IMR-90 (cell line): Measurements from ENCODE around the gene USP32. TPM values are rescaled to one million over a fixed set of nuclear protein-coding genes. Genes with fewer than 3 reads are reported as not detected.

Source experiments
- ATAC-seq: fragments of 200-7000 bp; cut with Tn5 transposase; 2 replicates; pipeline ENCODE4 v1.9.1; 2020; ENCODE audit warnings: low read depth, mild to moderate bottlenecking, moderate library complexity
- BruUV-seq: library from RNA; stranded (reverse); fragments of 400-500 nt; replicated peaks from 2 replicates; lab custom pipeline; 2021; lab: Mats Ljungman, UMichigan
- CTCF ChIA-PET: fragments of 300-600 bp; formaldehyde crosslinking; extraction: SDS; loops from one replicate; lab custom pipeline; 2021; ENCODE audit warnings: antibody characterized with exemption; lab: Yijun Ruan, JAX
- POLR2A ChIA-PET: fragments of 300-600 bp; sonication (Branson Sonifier 250); formaldehyde crosslinking; loops from one replicate; lab custom pipeline; 2022; ENCODE audit warnings: antibody characterized with exemption; ENCODE audit not compliant: unreplicated experiment; lab: Charles Lee
- DNase-seq: peaks from one replicate; pipeline ENCODE4 v3.0.0; 2013
- H2AFZ ChIP-seq: replicated peaks from 2 replicates; pipeline ENCODE3; 2013; ENCODE audit warnings: low read length, mild to moderate bottlenecking; ENCODE audit not compliant: poor library complexity
- H2AK5ac ChIP-seq: 2 replicates; pipeline ENCODE4 v1.6.1; 2013; ENCODE audit warnings: low read depth, low read length, inconsistent platforms
- H2AK9ac ChIP-seq: replicated peaks from 2 replicates; pipeline ENCODE3; 2013; ENCODE audit warnings: mild to moderate bottlenecking, low read depth, low read length, moderate library complexity; ENCODE audit not compliant: poor library complexity
- H2BK120ac ChIP-seq: 2 replicates; pipeline ENCODE4 v1.6.1; 2013; ENCODE audit warnings: low read depth, low read length, inconsistent platforms
- H2BK15ac ChIP-seq: 3 replicates; pipeline ENCODE4 v1.6.1; 2013; ENCODE audit warnings: low read depth, low read length, inconsistent platforms
- H2BK20ac ChIP-seq: 2 replicates; pipeline ENCODE4 v1.6.1; 2013; ENCODE audit warnings: low read depth, mild to moderate bottlenecking, inconsistent platforms, low read length, moderate library complexity
- H2BK5ac ChIP-seq: 2 replicates; pipeline ENCODE4 v1.6.1; 2013; ENCODE audit warnings: mild to moderate bottlenecking, low read depth, low read length, inconsistent platforms; ENCODE audit not compliant: poor library complexity, severe bottlenecking
- H3K14ac ChIP-seq: replicated peaks from 2 replicates; pipeline ENCODE4 v1.6.1; 2013; ENCODE audit warnings: low read depth, low read length, inconsistent platforms
- H3K18ac ChIP-seq: 2 replicates; pipeline ENCODE4 v1.6.1; 2013; ENCODE audit warnings: low read depth, low read length, control low read depth
- H3K23ac ChIP-seq: 2 replicates; pipeline ENCODE4 v1.6.1; 2013; ENCODE audit warnings: low read depth, low read length, inconsistent platforms
- H3K27ac ChIP-seq: 2 replicates; pipeline ENCODE4 v1.5.1; 2013; ENCODE audit warnings: mild to moderate bottlenecking, control low read depth, low read length; ENCODE audit not compliant: insufficient read depth
- H3K27me3 ChIP-seq: 2 replicates; pipeline ENCODE4 v1.6.1; 2013; ENCODE audit warnings: low read length; ENCODE audit not compliant: control insufficient read depth, insufficient read depth
- H3K36me3 ChIP-seq: 2 replicates; pipeline ENCODE4 v1.6.1; 2013; ENCODE audit warnings: low read length, mixed read lengths; ENCODE audit not compliant: control insufficient read depth, insufficient read depth
- H3K4ac ChIP-seq: 2 replicates; pipeline ENCODE4 v1.6.1; 2013; ENCODE audit warnings: low read depth, low read length, inconsistent platforms
- H3K4me1 ChIP-seq: 2 replicates; pipeline ENCODE4 v1.6.1; 2013; ENCODE audit warnings: low read length, mixed read lengths; ENCODE audit not compliant: control insufficient read depth, insufficient read depth
- H3K4me2 ChIP-seq: 2 replicates; pipeline ENCODE4 v1.6.1; 2013; ENCODE audit warnings: low read depth, mild to moderate bottlenecking, control low read depth, low read length, moderate library complexity
- H3K4me3 ChIP-seq: 2 replicates; pipeline ENCODE4 v1.5.1; 2013; ENCODE audit warnings: low read depth, mild to moderate bottlenecking, control low read depth, low read length, moderate library complexity; ENCODE audit not compliant: insufficient read depth
- H3K56ac ChIP-seq: 2 replicates; pipeline ENCODE4 v1.6.1; 2013; ENCODE audit warnings: low read length, inconsistent platforms; ENCODE audit not compliant: insufficient read depth; ENCODE audit errors: extremely low read depth
- H3K79me1 ChIP-seq, 2 experiments: 2 replicates each; pipeline ENCODE4 v1.6.1; 2013; ENCODE audit warnings: low read length in 2 of 2, inconsistent platforms in 1 of 2, low read depth in 1 of 2
- H3K9ac ChIP-seq: 2 replicates; pipeline ENCODE4 v1.6.1; 2013; ENCODE audit warnings: low read depth, low read length, control low read depth
- H3K9me1 ChIP-seq: 2 replicates; pipeline ENCODE4 v1.6.1; 2013; ENCODE audit warnings: low read length, inconsistent platforms; ENCODE audit not compliant: insufficient read depth
- H3K9me3 ChIP-seq: 2 replicates; pipeline ENCODE4 v1.6.1; 2013; ENCODE audit warnings: low read length; ENCODE audit not compliant: control insufficient read depth, insufficient read depth
- H4K20me1 ChIP-seq: 2 replicates; pipeline ENCODE4 v1.6.1; 2013; ENCODE audit warnings: low read length, inconsistent platforms; ENCODE audit not compliant: insufficient read depth
- H4K5ac ChIP-seq: 2 replicates; pipeline ENCODE4 v1.6.1; 2013; ENCODE audit warnings: mild to moderate bottlenecking, low read depth, low read length, control low read depth
- H4K8ac ChIP-seq, 2 experiments: 2 replicates each; pipeline ENCODE4 v1.6.1; 2013; ENCODE audit warnings: low read depth in 2 of 2, low read length in 2 of 2, control low read depth in 1 of 2, inconsistent platforms in 1 of 2
- H4K91ac ChIP-seq: 2 replicates; pipeline ENCODE4 v1.6.1; 2013; ENCODE audit warnings: low read depth, low read length, inconsistent platforms; ENCODE audit not compliant: insufficient read depth
- BHLHE40 ChIP-seq: fragments of 150-350 bp; IDR thresholded peaks from 2 replicates; pipeline ENCODE4 v1.6.1; 2016; ENCODE audit warnings: mild to moderate bottlenecking, low read depth, low read length
- CEBPB ChIP-seq: IDR thresholded peaks from 2 replicates; pipeline ENCODE4 v1.6.1; 2012; ENCODE audit warnings: low read depth, low read length, improper control_type of control experiment
- CHD1 ChIP-seq: IDR thresholded peaks from 2 replicates; pipeline ENCODE4 v1.6.1; 2012; ENCODE audit warnings: low read depth, low read length, improper control_type of control experiment
- FOS ChIP-seq: fragments of 150-350 bp; IDR thresholded peaks from 2 replicates; pipeline ENCODE4 v1.6.1; 2016; ENCODE audit warnings: low read depth, low read length
- MAFK ChIP-seq: IDR thresholded peaks from 2 replicates; pipeline ENCODE4 v1.6.1; 2012; ENCODE audit warnings: low read depth, low read length, improper control_type of control experiment
- MAZ ChIP-seq: IDR thresholded peaks from 2 replicates; pipeline ENCODE4 v1.6.1; 2012; ENCODE audit warnings: low read depth, mild to moderate bottlenecking, low read length, improper control_type of control experiment, moderate library complexity, borderline replicate concordance
- MXI1 ChIP-seq: IDR thresholded peaks from 2 replicates; pipeline ENCODE4 v1.6.1; 2012; ENCODE audit warnings: low read depth, mild to moderate bottlenecking, low read length, moderate library complexity, borderline replicate concordance
- NFE2L2 ChIP-seq: fragments of 150-350 bp; IDR thresholded peaks from 2 replicates; pipeline ENCODE4 v1.6.1; 2016; ENCODE audit warnings: low read depth, mild to moderate bottlenecking, low read length
- POLR2A ChIP-seq: IDR thresholded peaks from 2 replicates; pipeline ENCODE4 v1.6.1; 2012; ENCODE audit warnings: mild to moderate bottlenecking, low read depth, low read length
- RAD21 ChIP-seq: IDR thresholded peaks from 2 replicates; pipeline ENCODE4 v1.6.1; 2012; ENCODE audit warnings: low read length, improper control_type of control experiment
- RCOR1 ChIP-seq: IDR thresholded peaks from 2 replicates; pipeline ENCODE4 v1.6.1; 2012; ENCODE audit warnings: mild to moderate bottlenecking, low read length, improper control_type of control experiment; ENCODE audit not compliant: insufficient replicate concordance
- RFX5 ChIP-seq: IDR thresholded peaks from 2 replicates; pipeline ENCODE4 v1.8.0; 2012; ENCODE audit warnings: low read depth, mild to moderate bottlenecking, low read length, moderate library complexity
- SMC3 ChIP-seq: fragments of 150-350 bp; IDR thresholded peaks from 2 replicates; pipeline ENCODE4 v1.6.1; 2016; ENCODE audit warnings: low read depth, mild to moderate bottlenecking, antibody characterized with exemption, low read length, moderate library complexity
- WGBS, 2 experiments: methylation state at CpG; one replicate each; pipeline versions ENCODE4 v1.1.5 to v1.1.7; 2013; ENCODE audit warnings: missing lambda C conversion rate in 2 of 2; ENCODE audit not compliant: insufficient read length in 1 of 2; ENCODE audit errors: extremely low coverage in 2 of 2; 5-methylcytosine and 5-hydroxymethylcytosine counted together
- dilution Hi-C: fragments of 300-500 bp; cut with HindIII; formaldehyde crosslinking; loops from one replicate; pipeline ENCODE4 v1.14.3; 2018; ENCODE audit warnings: low sequenced_read_pairs; ENCODE audit not compliant: unreplicated experiment
- in situ Hi-C: fragments of 300-500 bp; cut with MboI; formaldehyde crosslinking; loops from 3 replicates; pipeline ENCODE4 v1.14.3; 2019; ENCODE audit warnings: low sequenced_read_pairs, inconsistent platforms, mixed read lengths
- intact Hi-C: fragments of 100-400 bp; cut with micrococcal nuclease; formaldehyde crosslinking; loops from 2 replicates; pipeline ENCODE4 v1.10.0; 2022
- polyA plus RNA-seq, 3 experiments: library from polyadenylated mRNA; depleted of rRNA; stranded (reverse); fragments of >200 nt; gene quantifications; 2 replicates each; pipeline ENCODE4 v1.2.3, GENCODE V29; 2012; ENCODE audit warnings: low replicate concordance in 1 of 3
- total RNA-seq: library from RNA; depleted of rRNA; stranded (reverse); fragments of >200 nt; gene quantifications from 2 replicates; pipeline ENCODE4 v1.2.3, GENCODE V29; 2012
- TF ChIP-seq, protein P1 (sequence below): fragments of 150-350 bp; IDR thresholded peaks from 2 replicates; pipeline ENCODE4 v1.6.1; 2017; ENCODE audit warnings: mild to moderate bottlenecking, antibody characterized with exemption, low read length, low read depth
- TF ChIP-seq, protein P2 (sequence below): conservative IDR thresholded peaks from 2 replicates; pipeline ENCODE4 v1.5.1; 2012; ENCODE audit warnings: mild to moderate bottlenecking, low read depth, low read length, improper control_type of control experiment
- TF ChIP-seq, protein P3 (sequence below): fragments of 150-350 bp; IDR thresholded peaks from 2 replicates; pipeline ENCODE4 v1.6.1; 2016; ENCODE audit warnings: low read depth, mild to moderate bottlenecking, low read length, moderate library complexity, borderline replicate concordance

USP32 gene
- total and polyA plus RNA-seq, 2 of the 4 experiments (the other 2 are of a cell fraction), result 16.8 to 46.8 TPM

DNA sequence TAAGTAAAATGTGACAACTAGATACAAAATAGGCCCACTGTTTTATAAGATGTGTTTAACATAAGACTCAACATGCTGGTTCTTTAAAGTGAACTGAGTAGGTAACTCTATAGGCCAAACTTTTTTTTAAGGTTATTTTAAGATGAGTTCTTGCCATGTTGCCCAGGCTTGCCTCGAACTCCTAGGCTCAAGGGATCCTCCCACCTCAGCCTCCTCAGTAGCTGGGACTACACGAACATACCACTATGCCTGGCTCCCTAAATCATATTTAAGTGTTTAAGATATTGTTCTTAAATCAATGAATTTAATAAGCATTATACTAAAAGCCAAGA, 69.9 kb downstream of the USP32 start:
- ATAC-seq (no peak), DNase-seq (no peak)
- dilution Hi-C loops (no loop called here), intact Hi-C loops (no loop called here), in situ Hi-C loops (no loop called here)
- Histone ChIP-seq H3K18ac (no peak overlapping the region), H3K14ac (no peak overlapping the region), H3K36me3 (peaks cover 2% of the 10 kb centered on the region; the same call in 1 of the 2 replicates), H2BK5ac (no peak overlapping the region), H3K4ac (no peak overlapping the region), H2BK15ac (no peak overlapping the region), H3K9me3 (no peaks in the 10 kb centered on the region), H3K27me3 (no peaks in the 10 kb centered on the region), H3K79me1 (peaks cover 31 to 68% of the 10 kb centered on the region in 2 experiments), H3K23ac (no peak overlapping the region), H3K9ac (no peak overlapping the region), H3K27ac (no peak overlapping the region), H3K9me1 (peaks cover 8% of the 10 kb centered on the region), H3K4me1 (peaks cover 5% of the 10 kb centered on the region), H3K4me2 (no peak overlapping the region), H4K91ac (no peak overlapping the region), H4K20me1 (peaks cover 32% of the 10 kb centered on the region; the same call in 1 of the 2 replicates), H2BK120ac (no peak overlapping the region), H4K5ac (no peak overlapping the region), H2AK5ac (no peak overlapping the region), H2AK9ac (no peak overlapping the region), H4K8ac (no peak overlapping the region), H3K4me3 (no peak overlapping the region), H3K56ac (no peak overlapping the region), H2AFZ (no peak overlapping the region), H2BK20ac (no peak overlapping the region)
- CTCF ChIA-PET, result no interaction called here
- POLR2A ChIA-PET, result no interaction called here
- TF ChIP-seq FOS (no peak), RFX5 (no peak), RCOR1 (no peak), MAZ (no peak), MXI1 (no peak), MAFK (no peak), SMC3 (no peak), CEBPB (no peak), CHD1 (no peak), NFE2L2 (no peak), BHLHE40 (no peak), RAD21 (no peak), POLR2A (no peak)
- TF ChIP-seq, protein P1, sequence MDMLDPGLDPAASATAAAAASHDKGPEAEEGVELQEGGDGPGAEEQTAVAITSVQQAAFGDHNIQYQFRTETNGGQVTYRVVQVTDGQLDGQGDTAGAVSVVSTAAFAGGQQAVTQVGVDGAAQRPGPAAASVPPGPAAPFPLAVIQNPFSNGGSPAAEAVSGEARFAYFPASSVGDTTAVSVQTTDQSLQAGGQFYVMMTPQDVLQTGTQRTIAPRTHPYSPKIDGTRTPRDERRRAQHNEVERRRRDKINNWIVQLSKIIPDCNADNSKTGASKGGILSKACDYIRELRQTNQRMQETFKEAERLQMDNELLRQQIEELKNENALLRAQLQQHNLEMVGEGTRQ, result no peak
- TF ChIP-seq, protein P2, sequence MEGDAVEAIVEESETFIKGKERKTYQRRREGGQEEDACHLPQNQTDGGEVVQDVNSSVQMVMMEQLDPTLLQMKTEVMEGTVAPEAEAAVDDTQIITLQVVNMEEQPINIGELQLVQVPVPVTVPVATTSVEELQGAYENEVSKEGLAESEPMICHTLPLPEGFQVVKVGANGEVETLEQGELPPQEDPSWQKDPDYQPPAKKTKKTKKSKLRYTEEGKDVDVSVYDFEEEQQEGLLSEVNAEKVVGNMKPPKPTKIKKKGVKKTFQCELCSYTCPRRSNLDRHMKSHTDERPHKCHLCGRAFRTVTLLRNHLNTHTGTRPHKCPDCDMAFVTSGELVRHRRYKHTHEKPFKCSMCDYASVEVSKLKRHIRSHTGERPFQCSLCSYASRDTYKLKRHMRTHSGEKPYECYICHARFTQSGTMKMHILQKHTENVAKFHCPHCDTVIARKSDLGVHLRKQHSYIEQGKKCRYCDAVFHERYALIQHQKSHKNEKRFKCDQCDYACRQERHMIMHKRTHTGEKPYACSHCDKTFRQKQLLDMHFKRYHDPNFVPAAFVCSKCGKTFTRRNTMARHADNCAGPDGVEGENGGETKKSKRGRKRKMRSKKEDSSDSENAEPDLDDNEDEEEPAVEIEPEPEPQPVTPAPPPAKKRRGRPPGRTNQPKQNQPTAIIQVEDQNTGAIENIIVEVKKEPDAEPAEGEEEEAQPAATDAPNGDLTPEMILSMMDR, result no peak
- TF ChIP-seq, protein P3, sequence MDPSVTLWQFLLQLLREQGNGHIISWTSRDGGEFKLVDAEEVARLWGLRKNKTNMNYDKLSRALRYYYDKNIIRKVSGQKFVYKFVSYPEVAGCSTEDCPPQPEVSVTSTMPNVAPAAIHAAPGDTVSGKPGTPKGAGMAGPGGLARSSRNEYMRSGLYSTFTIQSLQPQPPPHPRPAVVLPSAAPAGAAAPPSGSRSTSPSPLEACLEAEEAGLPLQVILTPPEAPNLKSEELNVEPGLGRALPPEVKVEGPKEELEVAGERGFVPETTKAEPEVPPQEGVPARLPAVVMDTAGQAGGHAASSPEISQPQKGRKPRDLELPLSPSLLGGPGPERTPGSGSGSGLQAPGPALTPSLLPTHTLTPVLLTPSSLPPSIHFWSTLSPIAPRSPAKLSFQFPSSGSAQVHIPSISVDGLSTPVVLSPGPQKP, result no peak
- BruUV-seq, result no TSS peak
- WGBS, 2 experiments, result no CpG with 5 or more reads among the region's 2 CpGs
